GM18526 (cell line): ENCODE measurements around the gene FAM149B1.

Experiments used
- POLR2A ChIP-seq: IDR thresholded peaks from 3 replicates; pipeline ENCODE4 v1.6.1; 2011; ENCODE audit not compliant: insufficient read length; ENCODE audit errors: extremely low read depth

Gene FAM149B1

DNA sequence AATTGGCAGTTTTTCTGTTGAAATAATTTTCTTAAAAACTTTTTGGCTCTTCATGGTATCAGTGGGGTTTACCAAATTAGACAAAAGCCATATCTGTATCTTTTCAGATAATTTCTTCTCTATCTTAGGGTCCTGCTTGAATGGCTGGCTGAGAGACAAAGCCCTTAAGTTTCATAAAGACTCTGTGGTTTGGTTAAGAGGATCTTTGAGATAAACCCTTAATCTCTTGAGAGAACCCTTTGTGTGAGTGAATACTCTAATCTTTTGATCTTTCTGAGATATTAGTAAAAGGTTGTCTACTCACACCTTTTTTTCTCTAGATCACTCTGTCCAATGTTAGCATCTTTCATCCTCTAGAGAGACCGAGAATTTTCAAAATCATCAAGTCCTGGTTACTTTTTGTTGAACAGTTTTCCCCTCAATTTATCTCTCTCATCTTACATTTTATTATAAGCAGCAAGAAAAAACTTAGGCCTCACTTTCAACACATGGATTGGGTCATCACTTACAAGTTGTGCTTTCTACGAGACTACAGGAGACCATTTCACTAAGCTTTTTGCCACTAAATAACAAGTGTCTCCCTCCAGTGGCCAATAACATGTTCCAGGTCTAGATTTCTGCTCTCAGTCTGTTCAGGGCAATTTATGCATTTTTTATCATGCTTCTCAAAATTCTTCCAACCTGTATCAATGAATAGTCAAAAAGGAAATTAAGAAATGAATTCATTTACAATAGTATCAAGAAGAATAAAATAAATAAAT, 50.7 kb downstream of the FAM149B1 start:
- TF ChIP-seq POLR2A: no peak

DNA sequence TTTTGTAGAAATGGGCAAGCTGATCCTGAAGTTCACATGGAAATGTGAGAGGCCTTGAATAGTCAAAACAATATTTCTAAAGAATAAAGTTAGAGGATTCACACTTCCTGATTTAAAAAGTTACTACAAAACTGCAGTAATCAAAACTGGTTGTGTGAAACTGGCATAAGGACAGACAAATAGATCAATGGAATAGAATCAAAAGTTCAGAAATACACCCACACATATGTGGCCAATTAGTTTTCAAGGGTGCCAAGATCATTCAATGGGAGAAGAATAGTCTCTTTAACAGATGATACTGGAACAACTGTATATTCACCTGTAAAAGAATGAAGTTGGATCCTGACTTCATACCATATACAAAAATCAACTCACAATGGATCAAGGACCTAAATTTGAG, 51.5 kb downstream of the FAM149B1 start:
- TF ChIP-seq POLR2A: no peak

GRCh38 chr10:73220989-73221388, 53.1 kb downstream of the FAM149B1 start:
- no peak for TF ChIP-seq POLR2A

GRCh38 chr10:73225518-73225917, 57.6 kb downstream of the FAM149B1 start:
- no peak for TF ChIP-seq POLR2A

DNA sequence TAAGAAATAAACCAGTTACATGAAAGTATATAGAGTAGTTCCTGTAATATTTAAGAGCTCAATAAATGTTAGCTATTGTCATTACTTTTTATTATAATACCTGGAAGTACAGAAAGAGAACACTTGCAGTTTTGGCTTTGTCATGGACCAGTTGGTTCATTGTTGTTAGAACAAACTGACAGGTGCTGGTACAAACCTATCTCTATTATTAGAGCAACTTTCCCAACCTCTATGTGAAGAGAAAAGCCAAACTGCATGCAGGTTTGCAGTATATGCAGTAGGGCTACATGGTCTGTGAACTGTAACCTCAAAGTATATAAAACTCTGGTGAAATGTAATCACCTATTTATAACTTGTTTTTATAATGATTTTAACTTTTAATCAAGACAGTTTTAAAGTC, 58.7 kb downstream of the FAM149B1 start:
- TF ChIP-seq POLR2A: no peak

DNA sequence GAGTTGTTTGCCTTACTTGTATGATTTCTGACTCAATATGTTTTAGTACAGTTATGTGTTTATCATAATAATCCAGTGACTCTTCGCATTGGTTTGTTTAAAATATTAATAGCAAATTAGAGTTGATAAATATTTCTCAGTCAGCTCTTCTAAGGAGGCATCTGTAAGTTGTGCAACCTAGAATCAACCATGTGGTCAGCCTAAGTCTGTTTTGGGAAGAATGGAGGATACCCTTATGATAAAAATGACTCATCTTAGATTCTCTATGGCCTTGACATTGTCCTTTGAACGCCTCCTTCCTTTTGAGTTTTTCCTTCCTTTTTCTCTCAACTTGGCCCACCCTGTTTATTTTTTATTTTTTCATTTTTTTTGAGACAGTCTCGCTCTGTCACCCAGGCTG, 60.3 kb downstream of the FAM149B1 start:
- TF ChIP-seq POLR2A: no peak

- no peak for TF ChIP-seq POLR2A
These were observed 61.6 kb downstream of the FAM149B1 start for GRCh38 chr10:73229567-73229966.

DNA sequence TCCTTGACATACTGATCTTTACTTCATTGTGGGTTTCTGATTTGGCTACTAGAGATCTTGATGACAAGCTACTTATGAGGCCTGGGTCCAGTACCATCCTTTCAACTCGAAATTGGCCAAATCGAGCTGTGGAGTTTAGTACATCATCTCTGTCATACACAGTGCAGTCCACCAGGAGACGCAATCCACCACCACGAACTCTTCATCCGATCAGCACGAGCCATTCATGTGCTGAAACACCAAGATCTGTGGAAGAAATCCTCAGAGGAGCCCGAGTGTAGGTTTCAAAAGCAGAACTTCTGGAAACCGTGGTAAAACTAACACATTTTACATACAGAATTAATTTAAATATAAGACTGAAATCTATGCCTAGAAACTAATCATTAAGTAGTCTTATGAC, 65.0 kb downstream of the FAM149B1 start:
- TF ChIP-seq POLR2A: no peak

GRCh38 chr10:73233883-73234282, 66.0 kb downstream of the FAM149B1 start:
- TF ChIP-seq POLR2A: no peak

DNA sequence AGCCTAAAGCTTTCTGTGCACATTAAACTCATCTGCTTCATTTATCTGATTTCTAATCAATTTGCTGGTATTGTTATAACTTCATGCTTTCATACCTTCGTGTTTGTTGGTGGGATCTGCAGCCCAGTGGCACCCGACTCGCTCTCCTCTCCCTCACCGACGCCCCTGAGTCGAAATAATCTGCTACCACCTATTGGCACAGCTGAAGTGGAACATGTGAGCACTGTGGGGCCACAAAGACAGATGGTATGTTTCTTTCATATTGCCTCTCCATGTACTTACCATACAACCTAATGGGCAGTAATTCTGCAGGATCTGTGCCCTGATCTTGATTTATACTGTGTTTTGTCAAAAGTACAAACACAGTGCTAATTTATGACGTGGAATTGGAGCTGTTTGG, 66.8 kb downstream of the FAM149B1 start:
- TF ChIP-seq POLR2A: no peak

DNA sequence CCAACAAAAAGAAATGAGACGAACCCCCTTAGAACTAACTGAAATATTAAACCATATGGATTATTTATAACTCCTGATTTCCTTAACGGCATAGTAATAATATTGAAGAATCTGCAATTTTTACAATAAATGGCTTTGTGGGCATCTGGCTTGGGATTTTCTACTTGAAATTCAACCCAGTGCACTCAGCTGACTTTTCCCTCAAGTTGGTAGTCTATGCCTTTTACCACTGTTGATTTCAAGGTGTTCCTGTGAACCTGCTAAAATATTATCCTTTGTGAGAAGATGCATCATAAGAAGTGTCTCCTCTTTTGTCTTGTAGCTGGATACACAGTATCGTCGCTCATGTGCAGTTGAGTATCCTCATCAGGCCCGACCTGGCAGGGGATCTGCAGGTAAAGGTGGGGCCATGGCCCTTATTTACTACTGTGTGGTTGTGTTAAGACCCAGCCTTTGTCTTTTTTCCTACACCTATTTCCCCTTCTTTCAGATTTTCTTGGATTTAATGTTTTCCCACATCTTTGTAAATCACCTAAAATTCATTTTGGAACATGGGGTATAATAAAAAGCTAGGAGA, 71.2 kb downstream of the FAM149B1 start:
- TF ChIP-seq POLR2A: no peak

GRCh38 chr10:73239908-73240307, 72.0 kb downstream of the FAM149B1 start:
- TF ChIP-seq POLR2A: no peak

GRCh38 chr10:73244866-73245477, 77.1 kb downstream of the FAM149B1 start:
- TF ChIP-seq POLR2A: no peak

DNA sequence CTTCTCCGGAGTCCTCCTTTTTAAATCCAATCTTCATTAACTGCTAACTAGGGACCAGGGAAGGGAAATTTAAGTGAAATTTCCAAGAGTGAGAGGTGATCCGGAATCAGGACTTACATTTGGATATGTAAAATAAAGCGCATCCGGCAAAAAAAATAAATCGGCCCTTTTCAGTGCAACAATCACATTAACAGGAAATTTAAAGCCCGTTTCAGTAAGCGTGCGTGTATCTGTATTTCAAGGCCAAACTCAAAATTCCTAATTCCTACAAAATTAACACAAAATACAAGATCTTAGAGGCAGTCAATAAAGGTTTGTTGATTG, 78.4 kb downstream of the FAM149B1 start:
- no peak for TF ChIP-seq POLR2A

DNA sequence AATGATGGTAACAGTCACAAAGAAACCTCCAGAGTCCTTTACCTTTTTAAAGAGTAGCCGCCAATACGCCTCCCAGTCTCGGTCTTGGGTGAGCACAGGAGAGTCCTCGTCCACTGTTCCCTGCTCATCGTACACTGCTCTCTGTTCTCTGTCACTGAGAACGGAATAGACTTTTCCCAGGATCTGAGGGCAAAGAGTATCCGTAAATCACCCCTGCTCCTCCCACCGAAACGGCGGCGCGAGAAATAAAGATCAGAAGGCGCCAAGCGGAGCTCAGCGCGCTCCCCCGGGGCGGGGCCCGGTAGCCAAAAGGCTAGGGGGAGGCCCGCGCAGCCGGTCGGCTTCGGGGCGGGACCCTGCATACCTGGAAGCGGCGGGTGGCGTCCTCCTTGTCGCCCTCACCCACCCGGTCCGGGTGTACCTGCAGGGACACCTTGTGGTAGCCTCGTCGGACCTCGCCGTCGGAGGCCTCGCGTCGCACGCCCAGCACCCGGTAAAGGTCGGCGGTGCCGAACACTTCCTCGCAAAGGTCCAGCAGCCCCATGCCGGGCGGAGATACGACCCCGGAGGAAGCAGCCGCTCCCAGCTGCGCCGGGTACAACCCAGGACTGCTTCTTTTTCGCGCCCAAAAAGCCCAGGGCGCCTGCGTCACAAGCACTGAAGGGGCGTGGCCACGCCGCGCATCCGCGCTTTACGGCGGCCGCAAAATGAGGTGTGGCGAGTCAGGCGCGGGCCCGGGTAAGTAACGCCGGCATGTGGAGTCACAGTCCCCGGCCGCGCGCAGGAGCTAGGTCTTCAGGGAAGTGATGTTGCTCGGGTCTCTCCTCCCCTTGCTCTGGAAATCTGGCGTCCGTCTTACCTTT, 79.0 kb downstream of the FAM149B1 start, which contains the start of gene DNAJC9:
Gene DNAJC9, minus strand, starts transcription at position 610 of the 863 bp plus-strand sequence. Its CDS starts 66 bp downstream, at position 544.
- TF ChIP-seq POLR2A: peak; percentile 98
